ENCODE results near the gene FRMD4A.

The FRMD4A gene

GRCh38 chr10:13993673-13994089 is 337.0 kb downstream of the FRMD4A start:
- DNase-seq (ENCODE audit: insufficient read length), result no peak
- no peak for TF ChIP-seq POLR2A (IDR thresholded peaks at IDR 0.05; ENCODE audit: low read depth, low read length)
- no peak for TF ChIP-seq POLR2AphosphoS5 (IDR thresholded peaks at IDR 0.05; ENCODE audit: low read depth, low read length)
- no peak for TF ChIP-seq TAF1 (IDR thresholded peaks at IDR 0.05; ENCODE audit: borderline replicate concordance, low read depth, low read length)
- FAIRE-seq, result no peak

- DNase-seq (ENCODE audit: insufficient read length), result no peak
- FAIRE-seq, result no peak
- TF ChIP-seq TAF1 (IDR thresholded peaks at IDR 0.05; ENCODE audit: borderline replicate concordance, low read depth, low read length) (no peak), POLR2A (IDR thresholded peaks at IDR 0.05; ENCODE audit: low read depth, low read length) (no peak), POLR2AphosphoS5 (IDR thresholded peaks at IDR 0.05; ENCODE audit: low read depth, low read length) (no peak)
Observed at GRCh38 chr10:13993169-13993568, 337.6 kb downstream of the FRMD4A start.

- FAIRE-seq (no peak), DNase-seq (ENCODE audit: insufficient read length) (no peak)
- TF ChIP-seq POLR2AphosphoS5 (IDR thresholded peaks at IDR 0.05; ENCODE audit: low read depth, low read length) (no peak), POLR2A (IDR thresholded peaks at IDR 0.05; ENCODE audit: low read depth, low read length) (no peak), TAF1 (IDR thresholded peaks at IDR 0.05; ENCODE audit: borderline replicate concordance, low read depth, low read length) (no peak)
Observed at GRCh38 chr10:13991353-13991752, 339.4 kb downstream of the FRMD4A start.

- no peak for DNase-seq (ENCODE audit: insufficient read length)
- TF ChIP-seq POLR2A (IDR thresholded peaks at IDR 0.05; ENCODE audit: low read depth, low read length) (no peak), TAF1 (IDR thresholded peaks at IDR 0.05; ENCODE audit: borderline replicate concordance, low read depth, low read length) (no peak), POLR2AphosphoS5 (IDR thresholded peaks at IDR 0.05; ENCODE audit: low read depth, low read length) (no peak)
- FAIRE-seq, result no peak
Observed at GRCh38 chr10:13990946-13991345, 339.8 kb downstream of the FRMD4A start.

- FAIRE-seq, result no peak
- no peak for TF ChIP-seq TAF1 (IDR thresholded peaks at IDR 0.05; ENCODE audit: borderline replicate concordance, low read depth, low read length)
- TF ChIP-seq POLR2AphosphoS5 (IDR thresholded peaks at IDR 0.05; ENCODE audit: low read depth, low read length), result no peak
- TF ChIP-seq POLR2A (IDR thresholded peaks at IDR 0.05; ENCODE audit: low read depth, low read length), result no peak
- no peak for DNase-seq (ENCODE audit: insufficient read length)
Observed at GRCh38 chr10:13990392-13990805, 340.3 kb downstream of the FRMD4A start.

GRCh38 chr10:13989616-13990015 is 341.1 kb downstream of the FRMD4A start:
- FAIRE-seq (no peak), DNase-seq (ENCODE audit: insufficient read length) (no peak)
- no peak for TF ChIP-seq TAF1 (IDR thresholded peaks at IDR 0.05; ENCODE audit: borderline replicate concordance, low read depth, low read length)
- no peak for TF ChIP-seq POLR2AphosphoS5 (IDR thresholded peaks at IDR 0.05; ENCODE audit: low read depth, low read length)
- no peak for TF ChIP-seq POLR2A (IDR thresholded peaks at IDR 0.05; ENCODE audit: low read depth, low read length)

GRCh38 chr10:13987446-13987845 is 343.3 kb downstream of the FRMD4A start:
- FAIRE-seq (peak; percentile 54), DNase-seq (ENCODE audit: insufficient read length) (no peak)
- TF ChIP-seq POLR2AphosphoS5 (IDR thresholded peaks at IDR 0.05; ENCODE audit: low read depth, low read length) (no peak), POLR2A (IDR thresholded peaks at IDR 0.05; ENCODE audit: low read depth, low read length) (no peak), TAF1 (IDR thresholded peaks at IDR 0.05; ENCODE audit: borderline replicate concordance, low read depth, low read length) (no peak)

- DNase-seq (ENCODE audit: insufficient read length) (no peak), FAIRE-seq (no peak)
- TF ChIP-seq POLR2A (IDR thresholded peaks at IDR 0.05; ENCODE audit: low read depth, low read length), result no peak
- TF ChIP-seq POLR2AphosphoS5 (IDR thresholded peaks at IDR 0.05; ENCODE audit: low read depth, low read length), result no peak
- TF ChIP-seq TAF1 (IDR thresholded peaks at IDR 0.05; ENCODE audit: borderline replicate concordance, low read depth, low read length), result no peak
Observed at GRCh38 chr10:13984647-13985155, 346.0 kb downstream of the FRMD4A start.

- no peak for FAIRE-seq
- DNase-seq (ENCODE audit: insufficient read length), result no peak
- TF ChIP-seq POLR2A (IDR thresholded peaks at IDR 0.05; ENCODE audit: low read depth, low read length), result no peak
- TF ChIP-seq TAF1 (IDR thresholded peaks at IDR 0.05; ENCODE audit: borderline replicate concordance, low read depth, low read length), result no peak
- TF ChIP-seq POLR2AphosphoS5 (IDR thresholded peaks at IDR 0.05; ENCODE audit: low read depth, low read length), result no peak
Observed at GRCh38 chr10:13983035-13983434, 347.7 kb downstream of the FRMD4A start.

GRCh38 chr10:13978533-13979115 is 352.1 kb downstream of the FRMD4A start:
- FAIRE-seq (no peak), DNase-seq (ENCODE audit: insufficient read length) (no peak)
- TF ChIP-seq TAF1 (IDR thresholded peaks at IDR 0.05; ENCODE audit: borderline replicate concordance, low read depth, low read length) (no peak), POLR2AphosphoS5 (IDR thresholded peaks at IDR 0.05; ENCODE audit: low read depth, low read length) (no peak), POLR2A (IDR thresholded peaks at IDR 0.05; ENCODE audit: low read depth, low read length) (no peak)

- no peak for TF ChIP-seq POLR2AphosphoS5 (IDR thresholded peaks at IDR 0.05; ENCODE audit: low read depth, low read length)
- TF ChIP-seq TAF1 (IDR thresholded peaks at IDR 0.05; ENCODE audit: borderline replicate concordance, low read depth, low read length), result no peak
- no peak for TF ChIP-seq POLR2A (IDR thresholded peaks at IDR 0.05; ENCODE audit: low read depth, low read length)
- no peak for DNase-seq (ENCODE audit: insufficient read length)
- no peak for FAIRE-seq
Observed at GRCh38 chr10:13977861-13978532, 352.7 kb downstream of the FRMD4A start.

- no peak for TF ChIP-seq TAF1 (IDR thresholded peaks at IDR 0.05; ENCODE audit: borderline replicate concordance, low read depth, low read length)
- TF ChIP-seq POLR2AphosphoS5 (IDR thresholded peaks at IDR 0.05; ENCODE audit: low read depth, low read length), result no peak
- TF ChIP-seq POLR2A (IDR thresholded peaks at IDR 0.05; ENCODE audit: low read depth, low read length), result no peak
- no peak for FAIRE-seq
- no peak for DNase-seq (ENCODE audit: insufficient read length)
Observed at GRCh38 chr10:13973742-13974141, 357.0 kb downstream of the FRMD4A start.

Measured in GM12892 (cell line).